Stomach (tissue), 4 donors: ENCODE data around the gene ATG7.

Experiments used
- EP300 ChIP-seq: sonication (generic); formaldehyde crosslinking; IDR thresholded peaks from one replicate; pipeline ENCODE4 v1.6.1; 2017; ENCODE audit warnings: antibody characterized with exemption
- POLR2A ChIP-seq, 4 donors: fragments of 450-650 bp; IDR thresholded peaks; one replicate each; pipeline ENCODE4 v1.6.1; 2016; ENCODE audit warnings: antibody characterized with exemption in 4 of 4, control low read depth in 2 of 4, mild to moderate bottlenecking in 1 of 4, moderate library complexity in 1 of 4
- POLR2AphosphoS5 ChIP-seq, 3 donors: sonication (generic); formaldehyde crosslinking; IDR thresholded peaks; one replicate each; pipeline ENCODE4 v1.6.1; 2016; ENCODE audit warnings: antibody characterized with exemption in 3 of 3
- TF ChIP-seq, protein P1 (sequence below), 7 experiments: fragments of 450-650 bp in 4 of 7; fragments of 200-600 bp in 3 of 7; sonication (generic) in 3 of 7; IDR thresholded peaks; one replicate each; pipeline ENCODE4 v1.5.1; 2016 to 2019; ENCODE audit warnings: antibody characterized with exemption in 7 of 7, control low read depth in 2 of 7, mild to moderate bottlenecking in 1 of 7

DNA sequence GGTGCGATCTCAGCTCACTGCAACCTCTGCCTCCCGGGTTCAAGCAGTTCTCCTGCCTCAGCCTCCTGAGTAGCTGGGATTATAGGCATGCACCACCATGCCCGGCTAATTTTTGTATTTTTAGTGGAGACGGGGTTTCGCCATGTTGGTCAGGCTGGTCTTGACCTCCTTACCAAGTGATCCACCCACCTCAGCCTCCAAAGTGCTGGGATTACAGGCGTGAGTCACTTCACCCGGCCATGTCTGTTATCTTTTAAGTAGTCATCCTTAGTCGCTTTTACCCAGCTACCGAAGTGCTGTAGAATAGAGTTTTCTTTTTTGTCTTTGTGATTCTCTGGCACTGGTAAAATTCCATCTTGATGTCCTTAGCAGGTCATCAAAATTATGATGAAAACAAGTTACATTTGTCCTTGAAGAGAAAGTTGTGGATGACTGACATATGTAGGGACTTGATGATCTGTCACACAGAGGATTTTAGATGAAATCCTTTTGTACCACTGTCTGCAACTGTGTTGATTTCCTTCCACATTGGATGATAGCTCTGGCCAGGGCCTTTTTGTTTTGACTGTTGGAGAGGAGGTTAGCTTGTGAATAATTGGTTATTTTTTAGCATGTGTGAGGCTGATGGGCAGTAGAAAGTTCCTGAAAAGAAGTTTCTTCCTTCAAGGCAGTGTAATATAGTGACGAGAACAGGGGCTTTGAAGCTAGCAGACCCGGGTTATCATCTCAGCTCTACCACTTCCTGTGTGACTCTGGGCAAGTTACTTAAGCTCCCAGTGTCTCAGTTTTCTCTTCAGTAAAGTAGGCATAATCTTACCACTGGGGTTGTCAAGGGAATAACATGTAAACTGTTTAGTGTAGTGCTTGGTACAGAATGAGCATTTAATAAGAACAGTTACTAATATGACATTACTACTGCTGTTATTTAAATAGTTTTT lies 18.8 kb downstream of the ATG7 start:
- TF ChIP-seq, protein P1, sequence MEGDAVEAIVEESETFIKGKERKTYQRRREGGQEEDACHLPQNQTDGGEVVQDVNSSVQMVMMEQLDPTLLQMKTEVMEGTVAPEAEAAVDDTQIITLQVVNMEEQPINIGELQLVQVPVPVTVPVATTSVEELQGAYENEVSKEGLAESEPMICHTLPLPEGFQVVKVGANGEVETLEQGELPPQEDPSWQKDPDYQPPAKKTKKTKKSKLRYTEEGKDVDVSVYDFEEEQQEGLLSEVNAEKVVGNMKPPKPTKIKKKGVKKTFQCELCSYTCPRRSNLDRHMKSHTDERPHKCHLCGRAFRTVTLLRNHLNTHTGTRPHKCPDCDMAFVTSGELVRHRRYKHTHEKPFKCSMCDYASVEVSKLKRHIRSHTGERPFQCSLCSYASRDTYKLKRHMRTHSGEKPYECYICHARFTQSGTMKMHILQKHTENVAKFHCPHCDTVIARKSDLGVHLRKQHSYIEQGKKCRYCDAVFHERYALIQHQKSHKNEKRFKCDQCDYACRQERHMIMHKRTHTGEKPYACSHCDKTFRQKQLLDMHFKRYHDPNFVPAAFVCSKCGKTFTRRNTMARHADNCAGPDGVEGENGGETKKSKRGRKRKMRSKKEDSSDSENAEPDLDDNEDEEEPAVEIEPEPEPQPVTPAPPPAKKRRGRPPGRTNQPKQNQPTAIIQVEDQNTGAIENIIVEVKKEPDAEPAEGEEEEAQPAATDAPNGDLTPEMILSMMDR (IDR thresholded peaks at IDR 0.05), result no peak
- no peak for TF ChIP-seq POLR2AphosphoS5 (IDR thresholded peaks at IDR 0.05)
- TF ChIP-seq POLR2A (IDR thresholded peaks at IDR 0.05), result no peak
- no peak for TF ChIP-seq EP300
